CD14-positive monocyte (primary cell): ENCODE data around the gene KRTAP1-1. TPM values are rescaled to one million over a fixed set of nuclear protein-coding genes. Genes with fewer than 3 reads are reported as not detected.

Source experiments
- DNase-seq, 3 donors: peaks; one replicate each; pipeline ENCODE4 v3.0.0-alpha.2; 2011 to 2022
- H2AFZ ChIP-seq: 2 replicates; pipeline ENCODE4 v1.6.0; 2012; ENCODE audit warnings: mild to moderate bottlenecking, low read depth, low read length, inconsistent platforms; ENCODE audit not compliant: insufficient read depth, poor library complexity, severe bottlenecking
- H3K27ac ChIP-seq, 2 donors: 1 replicate in 1 of 2; 2 replicates in 1 of 2; pipeline ENCODE4 v1.5.1; 2012 to 2013; ENCODE audit warnings: low read length in 2 of 2, control low read depth in 1 of 2, inconsistent platforms in 1 of 2, low read depth in 1 of 2, mild to moderate bottlenecking in 1 of 2
- H3K27me3 ChIP-seq, 2 donors: one replicate each; pipeline versions ENCODE4 v1.6.0 to v1.6.1; 2011 to 2013; ENCODE audit warnings: low read length in 2 of 2; ENCODE audit not compliant: control insufficient read depth in 2 of 2, insufficient read depth in 2 of 2
- H3K36me3 ChIP-seq, 2 donors: replicated peaks in 1 of 2; 1 replicate in 1 of 2; 2 replicates in 1 of 2; pipeline versions ENCODE4 v1.5.1 to v1.6.1; 2012 to 2013; ENCODE audit warnings: low read length in 2 of 2, control low read depth in 1 of 2, inconsistent platforms in 1 of 2, mild to moderate bottlenecking in 1 of 2; ENCODE audit not compliant: insufficient read depth in 2 of 2, control insufficient read depth in 1 of 2
- H3K4me1 ChIP-seq, 2 donors: 1 replicate in 1 of 2; 2 replicates in 1 of 2; pipeline versions ENCODE4 v1.5.1 to v1.6.1; 2012 to 2013; ENCODE audit warnings: low read length in 2 of 2, control low read depth in 1 of 2, inconsistent platforms in 1 of 2, mild to moderate bottlenecking in 1 of 2, moderate library complexity in 1 of 2; ENCODE audit not compliant: insufficient read depth in 2 of 2, control insufficient read depth in 1 of 2
- H3K4me2 ChIP-seq: replicated peaks from 2 replicates; pipeline ENCODE3; 2012; ENCODE audit warnings: low read length, moderate library complexity, mild to moderate bottlenecking; ENCODE audit not compliant: poor library complexity, severe bottlenecking; ENCODE audit errors: extremely low read depth
- H3K4me3 ChIP-seq, 3 experiments: fragments of 200-600 bp in 1 of 3; sonication (generic) in 1 of 3; replicated peaks in 1 of 3; 1 replicate in 2 of 3; 2 replicates in 1 of 3; pipeline ENCODE4 v1.5.1; 2011 to 2013; ENCODE audit warnings: low read length in 3 of 3, mild to moderate bottlenecking in 3 of 3, control low read depth in 2 of 3, low read depth in 2 of 3, inconsistent platforms in 1 of 3, moderate library complexity in 1 of 3
- H3K79me2 ChIP-seq: 2 replicates; pipeline ENCODE4 v1.6.0; 2012; ENCODE audit warnings: mild to moderate bottlenecking, control low read depth, inconsistent platforms, low read length, moderate library complexity; ENCODE audit not compliant: insufficient read depth
- H3K9ac ChIP-seq: 2 replicates; pipeline ENCODE4 v1.6.0; 2017; ENCODE audit warnings: low read length, mild to moderate bottlenecking; ENCODE audit not compliant: insufficient read depth, poor library complexity, severe bottlenecking
- H3K9me3 ChIP-seq, 2 donors: replicated peaks in 1 of 2; 1 replicate in 1 of 2; 2 replicates in 1 of 2; pipeline versions ENCODE4 v1.5.1 to v1.6.1; 2012 to 2013; ENCODE audit warnings: low read length in 2 of 2, control low read depth in 1 of 2; ENCODE audit not compliant: control insufficient read depth in 1 of 2, insufficient read depth in 1 of 2
- H4K20me1 ChIP-seq: 2 replicates; pipeline ENCODE4 v1.6.0; 2012; ENCODE audit warnings: mild to moderate bottlenecking, low read length, control low read depth, moderate library complexity; ENCODE audit not compliant: insufficient read depth
- H3K27ac Mint-ChIP-seq, 7 donors: one replicate each; pipeline ENCODE4 v1.8.0; 2020; ENCODE audit warnings: mild to moderate bottlenecking in 7 of 7, mixed read lengths in 7 of 7, moderate library complexity in 6 of 7, inconsistent platforms in 2 of 7
- H3K27me3 Mint-ChIP-seq, 3 donors: one replicate each; pipeline ENCODE4 v1.8.0; 2021 to 2022; ENCODE audit warnings: low read depth in 3 of 3, mild to moderate bottlenecking in 3 of 3, mixed read lengths in 3 of 3, moderate library complexity in 3 of 3, inconsistent platforms in 1 of 3
- H3K36me3 Mint-ChIP-seq, 2 donors: one replicate each; pipeline ENCODE4 v1.8.0; 2020; ENCODE audit warnings: mixed read lengths in 2 of 2, inconsistent platforms in 1 of 2, mild to moderate bottlenecking in 1 of 2
- H3K4me1 Mint-ChIP-seq: one replicate; pipeline ENCODE4 v1.8.0; 2020; ENCODE audit warnings: mild to moderate bottlenecking, mixed read lengths
- H3K4me3 Mint-ChIP-seq, 2 donors: one replicate each; pipeline ENCODE4 v1.8.0; 2020; ENCODE audit warnings: mild to moderate bottlenecking in 2 of 2, mixed read lengths in 2 of 2, moderate library complexity in 1 of 2
- H3K9me3 Mint-ChIP-seq, 7 donors: one replicate each; pipeline ENCODE4 v1.8.0; 2020 to 2022; ENCODE audit warnings: mixed read lengths in 7 of 7, mild to moderate bottlenecking in 6 of 7, moderate library complexity in 6 of 7, inconsistent platforms in 2 of 7
- WGBS: methylation state at CpG from one replicate; pipeline ENCODE4 v1.1.5; 2013; ENCODE audit warnings: missing lambda C conversion rate; ENCODE audit not compliant: insufficient coverage; 5-methylcytosine and 5-hydroxymethylcytosine counted together
- intact Hi-C, 2 donors: fragments of 100-400 bp; cut with micrococcal nuclease; formaldehyde crosslinking; loops; one replicate each; pipeline versions ENCODE4 v1.15.0 to v1.15.1; 2023
- polyA plus RNA-seq, 3 donors: library from polyadenylated mRNA; depleted of rRNA in 1 of 3; unstranded in 2 of 3; stranded (reverse) in 1 of 3; fragments of 300-500 nt in 2 of 3; fragments of >200 nt in 1 of 3; fragmentation: Illumina TruSeq in 2 of 3; gene quantifications; 1 replicate in 2 of 3; 2 replicates in 1 of 3; pipeline ENCODE4 v1.2.3, GENCODE V29; 2012 to 2021
- TF ChIP-seq, protein P1 (sequence below): fragments of 200-600 bp; IDR thresholded peaks from one replicate; pipeline ENCODE4 v1.8.0; 2022; ENCODE audit warnings: antibody characterized with exemption, mild to moderate bottlenecking

KRTAP1-1 gene
- polyA plus RNA-seq, 3 donors = not detected

GRCh38 chr17:41069031-41069430 is 27.8 kb upstream of the KRTAP1-1 start:
- Mint-ChIP-seq H3K36me3 (no peaks in the 10 kb centered on the region), H3K4me3 (no peak overlapping the region), H3K4me1 (no peaks in the 10 kb centered on the region), H3K9me3 (peaks cover 0 to 3% (median 0%) of the 10 kb centered on the region in 7 donors), H3K27ac (no peak overlapping the region), H3K27me3 (no peaks in the 10 kb centered on the region)
- Histone ChIP-seq H3K9ac (no peak overlapping the region), H3K27me3 (no peaks in the 10 kb centered on the region), H3K4me2 (no peak overlapping the region), H3K36me3 (no peaks in the 10 kb centered on the region), H3K79me2 (no peaks in the 10 kb centered on the region), H3K4me1 (no peaks in the 10 kb centered on the region), H2AFZ (no peak overlapping the region), H3K27ac (no peak overlapping the region), H3K9me3 (no peaks in the 10 kb centered on the region), H3K4me3 (no peak overlapping the region), H4K20me1 (no peaks in the 10 kb centered on the region)
- TF ChIP-seq, protein P1, sequence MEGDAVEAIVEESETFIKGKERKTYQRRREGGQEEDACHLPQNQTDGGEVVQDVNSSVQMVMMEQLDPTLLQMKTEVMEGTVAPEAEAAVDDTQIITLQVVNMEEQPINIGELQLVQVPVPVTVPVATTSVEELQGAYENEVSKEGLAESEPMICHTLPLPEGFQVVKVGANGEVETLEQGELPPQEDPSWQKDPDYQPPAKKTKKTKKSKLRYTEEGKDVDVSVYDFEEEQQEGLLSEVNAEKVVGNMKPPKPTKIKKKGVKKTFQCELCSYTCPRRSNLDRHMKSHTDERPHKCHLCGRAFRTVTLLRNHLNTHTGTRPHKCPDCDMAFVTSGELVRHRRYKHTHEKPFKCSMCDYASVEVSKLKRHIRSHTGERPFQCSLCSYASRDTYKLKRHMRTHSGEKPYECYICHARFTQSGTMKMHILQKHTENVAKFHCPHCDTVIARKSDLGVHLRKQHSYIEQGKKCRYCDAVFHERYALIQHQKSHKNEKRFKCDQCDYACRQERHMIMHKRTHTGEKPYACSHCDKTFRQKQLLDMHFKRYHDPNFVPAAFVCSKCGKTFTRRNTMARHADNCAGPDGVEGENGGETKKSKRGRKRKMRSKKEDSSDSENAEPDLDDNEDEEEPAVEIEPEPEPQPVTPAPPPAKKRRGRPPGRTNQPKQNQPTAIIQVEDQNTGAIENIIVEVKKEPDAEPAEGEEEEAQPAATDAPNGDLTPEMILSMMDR = no peak
- 100% methylated on average over 1 of the region's 3 CpGs for WGBS
- no peak for DNase-seq
- intact Hi-C loops = no loop called here

GRCh38 chr17:41067281-41067680 is 26.0 kb upstream of the KRTAP1-1 start:
- no peaks in the 10 kb centered on the region for H4K20me1 ChIP-seq
- no peak overlapping the region for H3K9ac ChIP-seq
- DNase-seq = no peak
- no peak overlapping the region for H2AFZ ChIP-seq
- no peak overlapping the region for H3K4me3 Mint-ChIP-seq
- no peaks in the 10 kb centered on the region for H3K4me1 Mint-ChIP-seq
- no peak overlapping the region for H3K4me3 ChIP-seq
- no peaks in the 10 kb centered on the region for H3K79me2 ChIP-seq
- H3K4me2 ChIP-seq = no peak overlapping the region
- H3K27ac ChIP-seq = no peak overlapping the region
- no peaks in the 10 kb centered on the region for H3K4me1 ChIP-seq
- no peaks in the 10 kb centered on the region for H3K36me3 Mint-ChIP-seq
- intact Hi-C loops = no loop called here
- no peak overlapping the region for H3K27ac Mint-ChIP-seq
- no peaks in the 10 kb centered on the region for H3K9me3 ChIP-seq
- H3K27me3 Mint-ChIP-seq = peaks cover 0 to 3% (median 2%) of the 10 kb centered on the region in 3 donors
- peaks cover 3 to 4% of the 10 kb centered on the region in 2 donors for H3K27me3 ChIP-seq
- no peaks in the 10 kb centered on the region for H3K36me3 ChIP-seq
- peaks cover 0 to 3% (median 0%) of the 10 kb centered on the region in 7 donors for H3K9me3 Mint-ChIP-seq
- TF ChIP-seq, protein P1 = no peak
